GM18502 (cell line): Measurements from ENCODE around the gene HOXA1.

Source experiments
- ATAC-seq: cut with Tn5 transposase; IDR thresholded peaks from one replicate; pipeline ENCODE4 v1.9.1; 2021; ENCODE audit warnings: mild to moderate bottlenecking; ENCODE audit not compliant: unreplicated experiment, poor library complexity

Gene HOXA1

DNA sequence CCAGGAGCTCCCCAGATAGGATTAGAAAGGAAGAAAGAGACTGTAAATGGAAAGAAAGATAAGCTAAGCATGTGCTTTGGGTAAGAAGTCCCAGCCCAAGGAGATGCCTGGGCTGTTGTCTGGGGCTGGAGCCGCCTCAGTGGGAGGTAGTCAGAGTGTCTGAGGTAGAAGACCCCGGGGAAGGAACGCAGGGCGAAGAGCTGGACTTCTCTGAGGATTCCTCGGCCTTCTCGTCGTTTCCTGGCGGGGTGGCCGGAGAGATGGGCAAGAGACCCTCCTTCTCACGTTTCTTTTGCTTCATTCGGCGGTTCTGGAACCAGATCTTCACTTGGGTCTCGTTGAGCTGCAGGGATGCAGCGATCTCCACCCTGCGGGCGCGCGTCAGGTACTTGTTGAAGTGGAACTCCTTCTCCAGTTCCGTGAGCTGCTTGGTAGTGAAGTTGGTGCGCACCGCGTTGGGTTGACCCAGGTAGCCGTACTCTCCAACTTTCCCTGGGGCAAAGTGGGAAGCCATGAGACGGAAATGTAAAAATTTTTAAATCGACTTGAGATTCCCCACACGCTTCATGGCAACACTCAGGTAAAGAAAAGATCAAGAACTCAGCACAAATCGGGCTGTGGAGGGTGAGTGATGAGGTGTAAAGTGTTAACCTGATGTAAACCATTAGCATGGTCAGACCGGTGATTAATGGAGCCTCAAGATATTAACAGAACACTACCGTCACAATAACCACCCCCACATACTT is 1.3 kb downstream of the HOXA1 start:
- no peak for ATAC-seq

DNA sequence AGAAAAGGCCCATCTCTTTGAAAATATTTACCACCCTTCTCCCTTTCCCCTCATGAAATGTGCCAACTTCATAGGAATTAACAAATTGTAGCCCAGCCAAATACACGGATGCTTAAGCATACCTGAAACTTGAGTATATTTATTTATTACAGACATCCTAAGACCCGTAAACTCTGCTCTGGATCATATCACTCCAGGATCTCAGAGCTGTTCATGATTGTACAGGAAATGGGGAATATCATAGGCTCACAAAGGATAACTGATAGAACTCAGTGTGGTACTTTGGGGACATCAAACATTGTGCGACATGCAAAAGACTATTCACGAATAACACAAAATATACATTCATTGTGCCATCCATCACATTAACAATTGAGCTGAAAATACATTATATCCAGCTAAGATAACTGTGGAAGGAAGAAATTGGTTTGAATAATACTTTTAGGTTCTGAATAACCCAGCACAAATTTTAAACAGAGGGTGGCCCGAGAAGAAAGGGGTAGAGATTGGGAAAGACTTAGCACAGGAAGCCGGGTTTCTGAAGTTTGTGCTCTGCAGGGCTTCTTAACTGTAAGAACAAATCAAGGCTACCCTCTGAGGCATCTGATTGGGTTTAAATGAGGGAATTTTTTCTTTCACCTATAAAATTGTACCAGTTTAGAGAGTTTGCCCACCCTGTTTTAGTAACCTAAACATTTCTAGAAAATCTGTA is 2.5 kb downstream of the HOXA1 start:
- ATAC-seq, result no peak

DNA sequence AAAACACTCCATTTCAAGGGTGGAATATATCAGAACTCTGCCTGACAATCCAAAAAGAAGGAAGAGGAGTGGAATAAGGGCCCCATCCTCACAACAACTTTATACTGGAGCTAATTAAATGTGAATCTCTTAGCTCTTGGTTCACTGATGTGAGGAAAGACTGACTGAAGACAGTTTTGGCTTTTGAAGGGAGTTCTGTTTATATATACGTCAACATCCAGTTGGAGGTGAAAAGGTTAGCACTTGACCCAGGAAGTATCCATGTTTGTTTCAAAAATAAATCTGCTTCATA is 3.0 kb downstream of the HOXA1 start:
- ATAC-seq, result no peak

DNA sequence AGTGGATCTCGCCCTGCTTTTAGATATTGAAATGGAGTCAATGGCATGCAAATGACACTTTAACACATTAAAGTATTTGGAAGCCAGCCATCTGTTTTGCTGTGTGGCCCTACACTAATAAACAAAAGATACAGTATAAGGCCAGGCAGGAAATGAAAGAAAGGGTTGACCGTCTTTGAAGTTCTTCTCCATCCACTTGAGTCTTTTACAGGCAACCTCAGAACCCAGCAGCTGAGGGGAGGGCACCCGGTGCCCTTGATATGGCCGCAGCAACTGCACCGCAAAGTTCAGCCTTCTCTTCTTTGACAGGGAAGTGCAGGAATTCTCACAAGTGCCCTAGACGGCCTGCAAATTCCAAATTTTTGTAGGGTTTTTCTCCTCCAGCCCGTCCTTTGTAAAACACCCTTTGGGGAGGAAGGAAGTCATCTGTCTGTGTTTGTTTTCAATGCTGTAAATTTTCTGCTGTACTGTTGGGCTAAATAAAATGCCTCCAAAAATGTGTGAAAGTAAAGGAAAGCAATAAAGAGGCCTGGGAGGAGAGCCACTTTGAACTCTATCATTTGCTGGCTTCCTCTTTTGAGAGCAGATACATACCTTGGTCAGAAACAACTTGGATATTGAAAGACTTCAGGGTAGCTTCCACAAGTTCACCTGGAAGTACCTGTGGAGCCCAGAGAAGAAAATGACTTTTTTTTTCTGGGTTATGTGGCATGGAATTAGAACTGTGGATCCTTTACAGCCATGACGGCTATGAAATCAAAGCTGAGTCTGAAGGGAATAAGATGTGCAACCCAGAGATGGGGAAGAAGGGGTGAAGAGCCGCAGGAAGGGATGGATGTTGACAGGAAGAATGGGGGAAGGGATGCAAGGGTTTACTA is 3.6 kb downstream of the HOXA1 start:
- no peak for ATAC-seq

DNA sequence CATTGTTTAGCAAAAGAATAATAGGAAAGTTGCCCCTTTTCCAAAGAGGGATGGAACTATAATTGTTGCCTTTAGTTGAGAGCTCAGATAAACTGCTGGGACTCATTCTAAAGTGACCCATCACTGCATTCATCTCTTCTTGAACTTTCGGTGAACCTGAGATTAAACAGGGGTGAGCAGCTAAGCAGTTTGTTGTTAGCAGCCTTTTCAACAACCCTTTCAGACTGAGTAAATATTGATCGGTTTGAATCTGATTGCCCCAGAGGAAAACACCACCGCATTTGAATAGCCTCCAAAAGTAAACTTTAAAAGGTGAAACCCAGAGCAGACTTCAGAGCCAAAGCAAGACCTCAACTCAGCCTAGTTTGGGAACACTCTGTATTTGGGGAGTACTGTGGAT is 4.7 kb downstream of the HOXA1 start:
- no peak for ATAC-seq

DNA sequence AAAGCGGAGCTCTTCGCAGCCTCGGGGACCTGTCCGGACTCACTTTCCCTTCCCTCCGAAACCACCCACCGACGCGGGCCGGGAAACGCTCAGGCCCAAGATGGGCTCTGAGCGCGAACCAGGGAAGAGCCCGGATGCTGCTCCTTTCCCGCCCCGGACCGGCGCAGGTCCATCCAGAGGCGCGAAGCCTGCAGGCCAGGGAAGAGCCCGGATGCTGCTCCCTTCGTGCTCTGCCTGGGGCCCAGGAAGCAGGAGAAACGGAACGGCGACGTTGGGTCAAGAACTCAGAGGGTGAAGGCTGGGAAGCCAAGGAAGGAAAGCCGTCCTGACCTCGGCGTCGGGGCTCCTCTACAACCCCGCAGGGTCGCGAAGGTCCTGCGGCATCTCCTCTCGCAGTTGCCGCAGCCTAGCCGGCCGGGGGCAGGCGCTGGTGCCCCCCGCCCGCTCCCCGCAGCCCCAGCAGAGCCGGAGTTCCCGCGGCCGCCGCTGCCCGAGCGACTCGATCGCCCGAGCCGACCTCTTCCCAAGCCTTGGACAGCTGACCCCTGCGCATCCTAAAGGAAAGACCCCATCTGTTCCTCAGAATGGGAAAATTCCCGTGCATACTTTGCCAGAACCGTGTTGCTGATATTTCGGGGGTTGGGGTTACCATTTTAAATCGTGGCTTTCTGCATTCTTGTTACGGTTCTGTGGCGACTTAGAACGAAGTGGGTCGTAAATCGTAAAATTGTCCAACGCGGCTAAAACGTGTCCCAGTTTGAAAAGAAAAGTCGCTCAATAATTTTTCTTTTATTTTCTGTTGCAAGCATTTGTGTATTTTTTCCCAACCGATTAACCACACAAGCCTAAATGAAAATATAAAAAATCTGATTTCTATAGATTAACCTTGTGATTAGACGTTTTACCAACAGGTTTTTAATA is 7.5 kb downstream of the HOXA1 start:
- no peak for ATAC-seq

DNA sequence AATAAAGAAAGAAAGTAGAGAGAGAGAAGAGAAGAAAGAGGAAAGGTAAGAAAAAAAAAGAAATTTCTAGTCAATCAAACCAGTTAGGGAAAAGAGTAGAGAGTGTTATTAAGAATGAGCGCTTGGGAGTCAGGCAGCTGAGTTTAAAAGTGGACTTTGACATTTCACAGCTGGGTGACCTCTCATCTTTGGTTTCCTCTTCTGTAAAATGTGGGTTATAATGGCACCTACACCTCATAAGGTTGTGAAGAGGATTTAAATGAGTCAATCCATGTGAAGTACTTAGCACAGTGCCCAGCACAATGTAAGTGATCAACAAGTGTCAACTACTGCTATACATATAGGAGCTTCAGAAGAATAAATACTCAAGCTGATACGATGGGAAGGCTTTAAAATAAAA is 12.2 kb downstream of the HOXA1 start:
- no peak for ATAC-seq

DNA sequence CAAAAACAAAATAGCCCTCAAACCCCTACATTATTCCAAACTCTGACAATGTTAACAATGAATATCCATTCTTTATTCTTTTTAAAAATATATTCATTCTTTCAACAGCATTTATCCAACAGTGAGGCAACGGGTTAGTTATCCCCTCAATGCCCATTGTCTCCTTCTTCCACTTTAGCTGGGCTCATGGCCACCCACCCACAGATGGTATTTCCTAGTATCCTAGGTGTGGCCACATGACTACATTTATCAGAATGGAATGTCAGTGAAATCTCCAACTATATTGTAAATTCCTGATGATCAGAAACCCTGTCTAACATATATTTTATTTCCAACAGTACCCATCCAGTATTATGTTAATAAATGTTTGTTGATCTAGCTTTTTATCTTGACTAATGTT is 13.6 kb downstream of the HOXA1 start:
- ATAC-seq, result no peak

DNA sequence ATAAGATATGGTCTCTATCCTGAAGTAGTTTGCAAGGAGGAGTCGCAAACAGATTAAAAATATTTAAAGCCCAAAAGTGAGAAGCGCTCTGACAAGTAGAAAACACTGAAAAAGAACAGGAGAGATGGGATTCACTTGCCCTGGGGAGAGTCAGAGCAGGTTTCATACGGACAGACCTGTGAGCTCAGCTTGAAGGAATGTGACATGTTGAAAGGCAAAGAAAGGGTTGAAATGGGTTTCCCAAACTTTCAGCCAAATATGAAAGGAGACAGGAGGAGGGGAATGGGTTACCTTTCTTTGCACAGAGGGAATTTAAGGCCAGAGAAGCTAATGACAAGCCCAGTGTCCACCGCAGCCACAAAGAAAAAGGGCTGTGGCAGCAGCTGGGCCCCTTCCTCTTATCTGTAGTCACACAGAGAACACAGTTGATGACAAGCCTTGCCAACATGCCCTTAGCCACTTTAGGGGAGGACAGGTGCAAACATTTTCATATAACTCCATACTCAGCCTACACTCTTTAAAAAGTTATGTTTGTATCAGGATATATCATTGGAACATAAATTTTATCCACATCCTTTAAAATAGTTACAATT is 14.9 kb downstream of the HOXA1 start:
- ATAC-seq, result no peak

DNA sequence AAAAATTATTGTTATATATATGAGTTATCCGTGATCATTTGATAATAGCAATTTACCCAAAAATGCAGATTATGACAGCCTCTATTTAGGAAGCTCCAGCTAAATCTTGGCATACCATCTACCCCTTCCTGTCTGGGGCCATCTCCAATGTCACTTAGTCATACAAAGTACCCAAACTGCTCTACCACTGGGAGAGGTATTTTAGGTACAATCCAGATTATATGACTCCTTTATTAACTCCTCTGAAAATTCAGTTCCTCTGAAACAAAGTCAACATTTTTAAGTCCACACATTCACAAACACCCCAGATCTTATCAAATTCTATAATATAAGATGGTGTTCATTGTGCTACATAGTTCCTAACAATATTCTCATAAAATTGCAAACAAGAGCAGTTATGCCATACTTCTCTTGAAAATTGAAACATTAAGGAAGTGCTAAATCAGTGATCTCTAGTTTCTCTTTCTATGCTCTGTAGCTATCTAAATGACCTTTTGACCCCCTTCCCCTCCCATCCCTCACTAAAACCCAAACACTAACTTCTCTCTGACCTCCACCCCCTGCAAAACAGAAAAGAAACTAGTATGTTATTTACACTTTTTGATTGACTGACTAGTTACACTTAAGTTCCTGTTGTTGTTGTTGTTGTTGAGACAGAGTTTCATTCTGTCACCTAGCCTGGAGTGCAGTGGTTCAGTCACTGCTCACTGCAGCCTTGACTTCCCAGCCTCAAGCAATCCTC is 16.4 kb downstream of the HOXA1 start:
- ATAC-seq, result no peak

DNA sequence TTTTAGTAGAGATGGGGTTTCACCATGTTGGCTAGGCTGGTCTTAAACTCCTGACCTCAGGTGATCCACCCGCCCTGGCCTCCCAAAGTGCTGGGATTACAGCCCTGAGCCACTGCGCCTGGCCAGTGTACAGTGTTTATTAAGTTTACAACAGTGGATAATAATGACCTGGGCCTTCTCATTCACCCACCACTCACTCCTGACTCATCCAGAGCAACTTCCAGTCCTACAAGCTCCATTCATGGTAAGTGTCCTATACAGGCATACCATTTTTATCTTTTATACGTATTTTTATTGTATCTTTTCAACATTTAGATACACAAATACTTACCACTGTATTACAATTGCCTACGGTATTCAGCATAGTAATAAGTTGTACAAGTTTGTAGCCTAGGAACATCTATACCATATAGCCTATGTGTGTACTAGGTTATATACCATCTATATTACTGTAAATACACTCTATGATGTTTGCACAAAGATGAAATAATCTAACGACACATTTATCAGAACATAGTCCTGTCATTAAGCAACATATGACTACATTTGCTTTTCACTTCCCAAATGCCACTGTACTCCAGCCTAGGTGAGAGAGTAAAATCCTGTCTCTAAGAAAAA is 17.1 kb downstream of the HOXA1 start:
- no peak for ATAC-seq

DNA sequence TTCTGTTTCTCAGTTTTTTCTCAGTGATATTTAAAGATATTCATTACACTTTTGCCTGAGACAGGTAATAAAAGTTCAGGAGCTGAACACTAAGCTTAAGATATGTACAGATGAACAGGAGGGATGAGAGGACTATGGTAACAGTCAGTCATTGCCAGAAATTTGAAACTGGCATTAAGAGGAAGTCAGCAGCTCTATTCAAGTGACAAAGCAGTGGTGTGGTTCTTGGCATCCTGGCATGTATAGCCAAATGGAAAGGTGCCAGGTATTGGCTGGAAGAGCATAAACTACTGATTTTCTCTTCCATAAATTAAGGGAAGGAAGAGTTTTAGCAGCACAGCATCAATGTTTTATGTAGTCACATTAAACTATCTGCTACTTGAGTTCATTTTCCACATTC is 22.7 kb downstream of the HOXA1 start:
- no peak for ATAC-seq

DNA sequence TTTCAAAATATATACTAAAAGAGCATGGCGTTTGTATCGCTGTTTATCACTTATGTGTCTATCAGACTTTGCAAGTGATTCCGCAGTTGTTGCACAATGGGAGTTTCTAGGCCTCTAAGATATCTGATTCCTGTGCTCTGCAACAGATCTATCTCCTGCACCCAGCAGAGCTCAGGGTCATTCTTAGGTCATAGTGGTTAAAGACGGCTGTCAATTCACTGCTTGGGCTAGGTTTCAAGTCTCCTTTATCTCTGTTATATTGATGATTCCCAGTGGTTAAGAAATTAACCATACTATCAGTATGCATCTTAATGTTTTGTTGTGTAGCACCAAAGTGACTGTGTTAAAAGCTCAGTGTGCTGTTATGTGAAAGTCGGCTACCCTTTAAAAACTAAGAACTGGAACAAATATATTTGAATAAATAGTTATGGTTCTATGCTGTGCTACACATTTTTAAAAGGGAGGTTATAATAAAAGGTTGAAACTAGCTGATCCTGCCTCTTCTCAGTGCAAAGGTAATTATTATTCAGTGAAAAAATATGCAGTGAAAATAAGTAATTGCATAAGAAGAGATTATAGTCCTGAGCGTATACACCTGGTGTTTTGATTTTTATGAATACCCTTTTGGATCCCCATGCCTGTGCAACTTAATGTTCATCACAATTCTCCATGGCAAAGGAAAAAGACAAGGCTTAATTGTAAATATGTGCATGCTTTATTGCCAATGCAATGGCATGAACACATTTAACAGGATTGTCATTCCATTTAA is 24.0 kb downstream of the HOXA1 start:
- no peak for ATAC-seq

DNA sequence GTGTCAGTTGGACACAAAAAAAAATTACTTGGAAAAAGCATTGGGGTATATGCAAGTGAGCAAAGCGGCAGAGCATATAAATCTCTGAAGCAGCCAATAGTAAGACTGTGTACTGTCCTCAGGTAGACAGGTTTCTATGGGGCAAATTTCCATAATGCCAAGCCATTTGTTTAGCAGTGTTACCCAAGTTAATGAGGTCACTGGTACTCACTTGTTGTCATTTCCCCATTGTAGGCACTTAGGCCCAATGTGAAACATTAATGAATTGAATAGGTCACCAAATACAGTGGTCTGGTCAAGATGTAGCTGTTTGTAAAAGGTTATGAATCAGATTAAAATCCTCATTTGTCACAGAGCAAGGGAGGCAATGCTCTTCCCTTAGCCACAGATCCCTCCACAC is 27.5 kb downstream of the HOXA1 start:
- no peak for ATAC-seq

DNA sequence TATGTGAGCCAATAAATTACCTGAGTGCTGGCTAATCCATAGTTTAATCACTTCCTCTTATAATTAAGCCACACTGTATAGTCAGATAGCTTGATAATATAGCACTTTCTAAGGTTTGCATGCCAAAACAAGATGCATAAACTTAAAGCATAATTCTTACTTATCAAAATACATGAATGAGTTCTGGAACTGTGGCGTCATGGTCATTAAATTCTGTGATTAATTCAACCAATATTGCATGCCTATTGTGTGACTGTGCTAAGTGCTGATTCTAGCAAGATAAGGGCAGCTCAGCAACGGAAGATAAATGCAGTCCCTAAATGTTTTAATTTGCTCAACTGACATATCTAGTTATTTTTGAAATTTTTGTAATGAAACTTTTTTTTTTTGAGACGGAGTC is 29.7 kb downstream of the HOXA1 start:
- ATAC-seq, result no peak

DNA sequence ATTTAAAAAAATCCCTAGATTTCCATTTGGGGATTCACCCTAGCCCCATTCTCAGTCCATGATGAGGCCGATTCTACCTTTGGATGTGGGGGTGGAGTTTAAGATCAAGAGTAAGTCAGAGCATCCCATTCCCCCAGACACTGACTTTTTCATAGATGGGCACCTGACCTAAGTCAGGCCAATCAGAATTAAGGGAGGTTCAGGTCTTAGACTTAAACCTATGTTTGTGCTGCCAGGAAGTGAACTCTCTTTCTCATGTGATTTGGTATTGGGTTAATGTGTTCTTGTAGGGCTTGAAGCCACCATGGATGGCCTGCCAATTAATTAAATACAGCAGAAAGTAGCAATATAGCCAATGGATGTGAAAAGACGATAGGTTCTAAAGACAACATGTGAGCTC is 30.1 kb downstream of the HOXA1 start:
- ATAC-seq, result no peak

DNA sequence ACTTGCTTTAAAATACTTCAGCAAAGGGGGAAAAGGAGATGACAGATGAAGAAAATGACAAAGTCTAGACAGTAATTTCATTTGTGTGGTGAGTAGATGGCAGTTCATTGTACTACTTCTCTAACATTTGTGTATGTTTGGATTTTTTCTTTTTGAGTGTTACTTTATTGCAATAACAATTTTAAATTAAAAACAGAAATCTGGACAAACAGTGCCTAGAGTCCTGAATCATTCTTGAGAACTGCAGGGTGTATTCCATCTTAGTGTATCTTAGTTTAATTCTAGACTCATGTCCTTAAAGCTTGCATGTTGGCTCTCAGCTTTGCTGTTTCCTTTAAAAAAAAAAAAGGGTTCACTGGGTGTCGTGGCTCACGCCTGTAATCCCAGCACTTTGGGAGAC is 31.1 kb downstream of the HOXA1 start:
- no peak for ATAC-seq

DNA sequence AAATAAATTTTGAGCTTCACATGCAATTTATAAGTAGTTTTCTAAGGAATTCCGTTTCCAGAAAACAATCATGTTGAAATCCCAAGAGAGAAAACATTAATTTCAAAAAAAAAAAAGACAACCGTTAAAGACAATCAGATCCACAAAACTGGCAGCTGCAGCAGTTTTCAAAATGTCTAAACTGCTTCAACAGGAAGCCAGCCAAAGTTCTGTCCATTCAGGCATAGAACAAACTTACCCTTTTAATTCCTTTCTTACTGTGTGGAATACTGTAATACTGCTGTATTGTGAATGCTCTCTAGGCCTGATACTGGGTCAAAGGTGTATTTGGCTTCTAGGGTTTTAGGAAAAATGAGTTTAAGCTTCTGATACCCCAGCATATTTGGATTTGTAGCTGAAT is 31.6 kb downstream of the HOXA1 start:
- no peak for ATAC-seq
